MM.1S (cell line): ENCODE data around the gene ST6GALNAC6.
"Not testable (repeated sequence)": the region's sequence is repeated elsewhere in the genome, so short reads cannot be mapped to it uniquely, and the experiment has no call there.

Source experiments
- DNase-seq: peaks from one replicate; pipeline ENCODE4 v3.0.0-alpha.2; 2015
- H2AFZ ChIP-seq: fragments of 300-600 bp; sonication (generic); 2 replicates; pipeline ENCODE4 v1.6.0; 2016; ENCODE audit warnings: antibody characterized with exemption, low read length
- H3F3A ChIP-seq: fragments of 300-600 bp; sonication (generic); 2 replicates; pipeline ENCODE4 v1.6.1; 2016; ENCODE audit warnings: mild to moderate bottlenecking, antibody characterized with exemption, low read length, moderate library complexity, mixed read lengths; ENCODE audit not compliant: insufficient read depth
- H3K27ac ChIP-seq: fragments of 300-600 bp; sonication (generic); 2 replicates; pipeline ENCODE4 v1.5.1; 2016; ENCODE audit warnings: mild to moderate bottlenecking, low read length
- H3K27me3 ChIP-seq: fragments of 300-600 bp; sonication (generic); replicated peaks from 2 replicates; pipeline ENCODE4 v1.6.0; 2016; ENCODE audit warnings: low read length; ENCODE audit not compliant: insufficient read depth
- H3K36me3 ChIP-seq: fragments of 300-600 bp; sonication (generic); replicated peaks from 2 replicates; pipeline ENCODE4 v1.6.1; 2016; ENCODE audit warnings: mild to moderate bottlenecking, low read length, mixed read lengths; ENCODE audit not compliant: insufficient read depth
- H3K4me1 ChIP-seq: fragments of 300-600 bp; sonication (generic); 2 replicates; pipeline ENCODE4 v1.6.1; 2016; ENCODE audit warnings: low read length, mixed read lengths
- H3K4me2 ChIP-seq: fragments of 300-600 bp; sonication (generic); 2 replicates; pipeline ENCODE4 v1.6.0; 2016; ENCODE audit warnings: low read depth, low read length
- H3K4me3 ChIP-seq: fragments of 300-600 bp; sonication (generic); 2 replicates; pipeline ENCODE4 v1.5.1; 2016; ENCODE audit warnings: low read length, mixed read lengths
- H3K79me2 ChIP-seq: fragments of 300-600 bp; sonication (generic); 2 replicates; pipeline ENCODE4 v1.6.1; 2016; ENCODE audit warnings: mixed run types, low read length, mixed read lengths
- H3K9ac ChIP-seq: fragments of 300-600 bp; sonication (generic); 2 replicates; pipeline ENCODE4 v1.6.1; 2016; ENCODE audit warnings: low read length, mixed read lengths
- H3K9me2 ChIP-seq: fragments of 300-600 bp; sonication (generic); replicated peaks from 2 replicates; pipeline ENCODE4 v1.6.1; 2016; ENCODE audit warnings: mild to moderate bottlenecking, low read length, mixed read lengths; ENCODE audit not compliant: insufficient read depth
- H3K9me3 ChIP-seq: fragments of 300-600 bp; sonication (generic); replicated peaks from 2 replicates; pipeline ENCODE4 v1.6.1; 2016; ENCODE audit warnings: mild to moderate bottlenecking, low read length, mixed read lengths; ENCODE audit not compliant: insufficient read depth
- H4K20me1 ChIP-seq: fragments of 300-600 bp; sonication (generic); 2 replicates; pipeline ENCODE4 v1.6.1; 2016; ENCODE audit warnings: mild to moderate bottlenecking, low read length, moderate library complexity, mixed read lengths; ENCODE audit not compliant: insufficient read depth
- EZH2 ChIP-seq: fragments of 300-600 bp; sonication (generic); optimal IDR thresholded peaks from 2 replicates; pipeline ENCODE3; 2017; ENCODE audit warnings: low read depth, mild to moderate bottlenecking, antibody characterized with exemption, low read length, mixed read lengths
- EZH2phosphoT487 ChIP-seq: fragments of 300-600 bp; sonication (generic); IDR thresholded peaks from 2 replicates; pipeline ENCODE4 v1.6.1; 2018; ENCODE audit warnings: antibody characterized with exemption, low read length
- TF ChIP-seq, protein P1 (sequence below): fragments of 300-600 bp; sonication (generic); IDR thresholded peaks from 2 replicates; pipeline ENCODE4 v1.5.1; 2016; ENCODE audit warnings: antibody characterized with exemption, low read length, mixed read lengths

ST6GALNAC6 gene

DNA sequence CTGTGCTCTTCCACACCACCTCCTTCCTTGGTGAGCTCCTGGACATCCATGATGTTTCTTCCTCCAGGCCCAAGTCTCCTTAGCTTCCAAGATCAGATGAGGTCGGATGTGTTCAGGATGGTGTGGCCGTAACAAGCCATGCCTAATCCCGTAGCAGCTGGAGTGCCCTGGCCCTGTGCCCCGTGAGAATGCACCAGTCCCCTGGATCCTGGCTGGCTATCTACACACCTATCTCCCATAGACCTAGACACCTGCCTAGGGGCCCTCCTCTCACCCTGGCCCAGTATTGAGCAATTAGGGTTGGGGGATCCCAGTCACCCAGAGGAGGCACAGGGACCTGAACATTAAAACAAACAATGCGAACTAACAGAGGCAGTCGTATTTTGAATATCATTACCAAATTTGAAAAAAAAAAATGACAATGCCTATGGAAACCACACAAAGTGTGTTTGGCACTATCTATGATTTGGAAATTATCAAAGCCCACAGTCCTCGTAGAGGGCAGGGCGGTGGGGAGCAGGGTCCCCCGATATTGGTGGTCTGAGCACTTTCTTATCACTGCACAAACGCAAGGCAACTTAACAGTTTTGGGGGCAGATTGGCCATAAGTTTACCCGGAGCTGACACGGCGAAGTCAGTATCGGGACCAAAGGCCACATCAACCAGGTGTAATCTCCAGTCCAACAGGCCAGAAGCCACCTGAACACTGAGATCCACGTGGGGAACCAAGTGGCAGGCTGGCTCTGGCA is 58.1 kb downstream of the ST6GALNAC6 start:
- H4K20me1 ChIP-seq = no peaks in the 10 kb centered on the region
- TF ChIP-seq, protein P1, sequence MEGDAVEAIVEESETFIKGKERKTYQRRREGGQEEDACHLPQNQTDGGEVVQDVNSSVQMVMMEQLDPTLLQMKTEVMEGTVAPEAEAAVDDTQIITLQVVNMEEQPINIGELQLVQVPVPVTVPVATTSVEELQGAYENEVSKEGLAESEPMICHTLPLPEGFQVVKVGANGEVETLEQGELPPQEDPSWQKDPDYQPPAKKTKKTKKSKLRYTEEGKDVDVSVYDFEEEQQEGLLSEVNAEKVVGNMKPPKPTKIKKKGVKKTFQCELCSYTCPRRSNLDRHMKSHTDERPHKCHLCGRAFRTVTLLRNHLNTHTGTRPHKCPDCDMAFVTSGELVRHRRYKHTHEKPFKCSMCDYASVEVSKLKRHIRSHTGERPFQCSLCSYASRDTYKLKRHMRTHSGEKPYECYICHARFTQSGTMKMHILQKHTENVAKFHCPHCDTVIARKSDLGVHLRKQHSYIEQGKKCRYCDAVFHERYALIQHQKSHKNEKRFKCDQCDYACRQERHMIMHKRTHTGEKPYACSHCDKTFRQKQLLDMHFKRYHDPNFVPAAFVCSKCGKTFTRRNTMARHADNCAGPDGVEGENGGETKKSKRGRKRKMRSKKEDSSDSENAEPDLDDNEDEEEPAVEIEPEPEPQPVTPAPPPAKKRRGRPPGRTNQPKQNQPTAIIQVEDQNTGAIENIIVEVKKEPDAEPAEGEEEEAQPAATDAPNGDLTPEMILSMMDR = no peak
- TF ChIP-seq EZH2 (no peak), EZH2phosphoT487 (no peak)
- no peak overlapping the region for H2AFZ ChIP-seq

DNA sequence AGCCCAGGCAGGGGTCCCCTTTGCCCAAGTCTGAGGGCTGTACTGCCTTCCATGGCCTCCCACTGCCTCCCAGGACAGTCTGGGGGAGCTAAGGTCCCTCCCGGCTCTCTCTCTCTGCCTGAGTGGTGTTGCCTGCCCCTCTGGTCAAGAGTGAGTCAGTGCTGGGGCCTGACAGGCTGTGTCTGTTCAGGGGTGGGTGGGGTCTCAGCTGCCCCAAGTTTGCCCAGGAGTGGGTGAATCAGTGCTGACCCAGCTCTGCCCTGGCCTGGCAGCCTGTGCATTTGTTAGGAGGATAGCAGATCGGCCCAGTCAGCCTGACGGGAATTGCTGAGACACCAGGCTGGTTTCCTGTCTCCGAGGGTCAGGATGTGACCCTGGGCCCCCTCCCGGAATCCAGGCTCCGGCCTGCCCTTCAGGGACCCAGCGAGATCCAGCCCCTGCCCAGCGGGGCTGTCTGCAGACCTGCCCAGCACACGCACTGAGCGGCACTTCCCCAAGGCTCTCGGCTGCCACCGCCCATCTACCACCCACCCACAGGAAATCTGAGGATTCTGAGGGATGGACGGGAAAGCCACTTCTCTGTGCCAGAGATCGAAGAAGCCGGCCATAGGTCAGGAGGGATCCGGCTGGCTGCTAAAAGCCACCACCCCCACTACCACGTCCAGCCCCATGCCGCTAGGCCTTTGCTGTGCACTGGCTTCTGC is 60.9 kb downstream of the ST6GALNAC6 start:
- DNase-seq = no peak
- Histone ChIP-seq H3K9me3 (no peaks in the 10 kb centered on the region), H3K4me2 (no peak overlapping the region), H3K4me1 (no peaks in the 10 kb centered on the region), H4K20me1 (no peaks in the 10 kb centered on the region), H3K36me3 (no peaks in the 10 kb centered on the region), H3K79me2 (no peaks in the 10 kb centered on the region), H3F3A (no peaks in the 10 kb centered on the region), H3K4me3 (no peak overlapping the region), H3K9me2 (no peaks in the 10 kb centered on the region), H3K9ac (no peak overlapping the region), H3K27me3 (0 out of 2 replicates have a peak, but pooled peaks cover 10% of the 10 kb centered on the region), H3K27ac (no peak overlapping the region), H2AFZ (no peak overlapping the region)
- TF ChIP-seq EZH2phosphoT487 (no peak), EZH2 (no peak)
- TF ChIP-seq, protein P1 = no peak

More for the DNA sequence above, 58.1 kb downstream of the ST6GALNAC6 start:
- H3K4me3 ChIP-seq = no peak overlapping the region
- H3K27ac ChIP-seq = no peak overlapping the region
- no peaks in the 10 kb centered on the region for H3K9me2 ChIP-seq
- H3K27me3 ChIP-seq = 0 out of 2 replicates have a peak, but pooled peaks cover 10% of the 10 kb centered on the region
- no peaks in the 10 kb centered on the region for H3K4me1 ChIP-seq
- no peak overlapping the region for H3K4me2 ChIP-seq
- H3K36me3 ChIP-seq = no peaks in the 10 kb centered on the region
- H3F3A ChIP-seq = no peaks in the 10 kb centered on the region
- H3K9ac ChIP-seq = no peak overlapping the region
- H3K79me2 ChIP-seq = no peaks in the 10 kb centered on the region
- no peak for DNase-seq
- H3K9me3 ChIP-seq = no peaks in the 10 kb centered on the region

DNA sequence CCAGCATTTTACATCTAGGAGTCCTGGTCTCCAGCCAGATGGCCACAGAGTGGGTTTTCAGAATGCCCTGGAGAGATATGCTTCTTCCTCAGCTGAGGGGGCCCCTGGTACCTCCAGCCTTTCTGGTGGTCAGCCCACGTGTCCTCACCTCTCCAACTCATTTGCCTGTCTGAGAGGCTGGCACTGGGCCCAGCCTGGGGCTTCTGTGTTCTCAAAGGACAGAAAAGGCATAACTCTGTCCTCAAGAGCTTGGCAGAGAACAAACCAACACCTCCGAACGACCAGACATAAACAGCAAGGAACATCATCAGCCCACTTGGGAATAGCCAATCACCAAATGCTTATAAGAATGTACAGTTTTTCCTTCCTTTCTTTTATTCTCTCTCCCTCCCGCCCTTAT is 62.1 kb downstream of the ST6GALNAC6 start:
- DNase-seq = no peak
- Histone ChIP-seq H3K9me3 (no peaks in the 10 kb centered on the region), H3K79me2 (no peaks in the 10 kb centered on the region), H3K4me3 (no peak overlapping the region), H3K27ac (no peak overlapping the region), H3K27me3 (0 out of 2 replicates have a peak, but pooled peaks cover 10% of the 10 kb centered on the region), H3K9me2 (no peaks in the 10 kb centered on the region), H3K4me1 (no peaks in the 10 kb centered on the region), H3F3A (no peaks in the 10 kb centered on the region), H3K9ac (no peak overlapping the region), H2AFZ (no peak overlapping the region), H3K36me3 (no peaks in the 10 kb centered on the region), H3K4me2 (no peak overlapping the region), H4K20me1 (no peaks in the 10 kb centered on the region)
- TF ChIP-seq EZH2phosphoT487 = no peak
- TF ChIP-seq, protein P1 = no peak
- TF ChIP-seq EZH2 = no peak

DNA sequence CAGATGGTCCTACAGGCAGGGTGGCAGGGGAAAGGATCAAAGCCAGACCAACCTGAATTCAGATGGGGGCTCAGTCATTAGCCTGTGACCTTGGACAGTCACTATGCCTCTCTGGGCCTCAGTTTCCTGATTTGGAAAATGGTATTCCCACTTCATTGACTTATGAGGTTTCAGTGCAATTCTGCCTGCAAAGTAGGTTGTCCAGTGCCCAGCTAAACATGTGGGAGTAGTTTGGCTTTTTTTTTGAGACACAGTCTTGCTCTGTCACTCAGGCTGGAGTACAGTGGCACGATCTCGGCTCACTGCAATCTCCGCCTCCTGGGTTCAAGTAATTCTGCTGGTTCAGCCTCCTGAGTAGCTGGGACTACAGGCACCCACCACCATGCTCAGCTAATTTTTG is 62.8 kb downstream of the ST6GALNAC6 start:
- not testable (repeated sequence) for H3F3A ChIP-seq, H3K4me3 ChIP-seq, DNase-seq, H3K9ac ChIP-seq, H3K9me2 ChIP-seq, H2AFZ ChIP-seq, H3K4me2 ChIP-seq, H3K4me1 ChIP-seq, H3K36me3 ChIP-seq, H3K27ac ChIP-seq, H3K9me3 ChIP-seq, H4K20me1 ChIP-seq, H3K27me3 ChIP-seq, H3K79me2 ChIP-seq
